Smooth muscle cell (in vitro differentiated cells): Measurements from ENCODE around the gene LDHA. TPM values are rescaled to one million over a fixed set of nuclear protein-coding genes. Genes with fewer than 3 reads are reported as not detected.

ENCODE experiments used
- DNase-seq: peaks from one replicate; lab custom pipeline; 2025; ENCODE audit not compliant: unreplicated experiment; lab: John Stamatoyannopoulos, UW
- H2AFZ ChIP-seq: fragments of 200-600 bp; sonication (generic); 2 replicates; pipeline ENCODE4 v1.6.0; 2016; ENCODE audit warnings: antibody characterized with exemption, low read depth, mild to moderate bottlenecking
- H3F3A ChIP-seq: fragments of 200-600 bp; sonication (generic); 2 replicates; pipeline ENCODE4 v1.6.0; 2017; ENCODE audit warnings: antibody characterized with exemption, low read depth
- H3K27ac ChIP-seq: fragments of 200-600 bp; sonication (generic); 2 replicates; pipeline ENCODE4 v1.5.1; 2016; ENCODE audit warnings: low read depth, mild to moderate bottlenecking
- H3K27me3 ChIP-seq: fragments of 200-600 bp; sonication (generic); 2 replicates; pipeline ENCODE4 v1.6.1; 2016; ENCODE audit warnings: low read depth, mild to moderate bottlenecking
- H3K36me3 ChIP-seq: fragments of 200-600 bp; sonication (generic); 2 replicates; pipeline ENCODE4 v1.5.1; 2016; ENCODE audit warnings: low read depth
- H3K4me1 ChIP-seq: fragments of 200-600 bp; sonication (generic); 2 replicates; pipeline ENCODE4 v1.5.1; 2016; ENCODE audit warnings: low read depth
- H3K4me2 ChIP-seq: fragments of 200-600 bp; sonication (generic); 2 replicates; pipeline ENCODE4 v1.6.0; 2016; ENCODE audit warnings: mild to moderate bottlenecking
- H3K4me3 ChIP-seq: fragments of 200-600 bp; sonication (generic); 2 replicates; pipeline ENCODE4 v1.5.1; 2016; ENCODE audit warnings: mild to moderate bottlenecking
- H3K79me2 ChIP-seq: fragments of 200-600 bp; sonication (generic); 2 replicates; pipeline ENCODE4 v1.6.0; 2016; ENCODE audit warnings: low read depth, mild to moderate bottlenecking
- H3K9ac ChIP-seq: fragments of 200-600 bp; sonication (generic); 2 replicates; pipeline ENCODE4 v1.6.0; 2016; ENCODE audit warnings: low read depth
- H3K9me3 ChIP-seq: fragments of 200-600 bp; sonication (generic); replicated peaks from 2 replicates; pipeline ENCODE4 v1.5.1; 2016; ENCODE audit warnings: low read depth
- H4K20me1 ChIP-seq: fragments of 200-600 bp; sonication (generic); 2 replicates; pipeline ENCODE4 v1.6.0; 2016; ENCODE audit warnings: low read depth
- WGBS: methylation state at CpG from one replicate; pipeline ENCODE4 v1.1.7; 2016; ENCODE audit warnings: low lambda C conversion rate; 5-methylcytosine and 5-hydroxymethylcytosine counted together
- polyA plus RNA-seq: library from polyadenylated mRNA; unstranded; fragments of >200 nt; fragmentation: Nextera tagmentation; extraction: Ambion mirVana; gene quantifications from 2 replicates; pipeline ENCODE4 v1.2.1, GENCODE V29; 2016
- total RNA-seq: library from RNA; depleted of rRNA; stranded (reverse); fragments of >200 nt; gene quantifications from 2 replicates; pipeline ENCODE4 v1.2.3, GENCODE V29; 2014
- TF ChIP-seq, protein P1 (sequence below): fragments of 200-600 bp; sonication (generic); IDR thresholded peaks from 2 replicates; pipeline ENCODE4 v1.5.1; 2017; ENCODE audit warnings: borderline replicate concordance, mild to moderate bottlenecking, antibody characterized with exemption; ENCODE audit not compliant: insufficient read depth, poor library complexity, severe bottlenecking

LDHA gene
- total and polyA plus RNA-seq, 2 experiments from 2014 or later = 1,106 to 2,158 TPM

DNA sequence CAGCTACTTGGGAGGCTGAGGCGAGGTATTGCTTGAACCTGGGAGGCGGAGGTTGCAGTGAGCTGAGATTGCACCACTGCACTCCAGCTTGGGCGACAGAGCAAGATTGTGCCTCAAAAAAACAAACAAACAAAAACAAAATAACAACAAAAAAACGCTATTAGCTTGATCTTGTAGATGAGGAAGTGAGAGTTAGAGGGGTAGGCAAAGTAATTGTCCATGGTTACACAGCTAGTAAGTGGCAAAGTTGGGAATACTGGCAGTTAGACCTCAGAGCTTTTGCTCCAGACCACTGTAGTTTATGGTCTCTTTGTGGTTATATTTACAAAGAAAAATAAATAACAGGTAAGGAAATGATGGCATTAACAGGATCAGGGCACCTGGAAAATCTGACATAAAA lies 32.9 kb downstream of the LDHA start:
- Histone ChIP-seq H3K36me3 (no peaks in the 10 kb centered on the region), H3K4me2 (no peak overlapping the region), H2AFZ (no peak overlapping the region), H3F3A (no peaks in the 10 kb centered on the region), H3K9ac (no peak overlapping the region), H3K27me3 (no peaks in the 10 kb centered on the region), H3K27ac (no peak overlapping the region), H3K79me2 (no peaks in the 10 kb centered on the region), H3K4me1 (no peaks in the 10 kb centered on the region), H3K9me3 (no peaks in the 10 kb centered on the region), H3K4me3 (no peak overlapping the region), H4K20me1 (no peaks in the 10 kb centered on the region)
- no peak for DNase-seq
- TF ChIP-seq, protein P1, sequence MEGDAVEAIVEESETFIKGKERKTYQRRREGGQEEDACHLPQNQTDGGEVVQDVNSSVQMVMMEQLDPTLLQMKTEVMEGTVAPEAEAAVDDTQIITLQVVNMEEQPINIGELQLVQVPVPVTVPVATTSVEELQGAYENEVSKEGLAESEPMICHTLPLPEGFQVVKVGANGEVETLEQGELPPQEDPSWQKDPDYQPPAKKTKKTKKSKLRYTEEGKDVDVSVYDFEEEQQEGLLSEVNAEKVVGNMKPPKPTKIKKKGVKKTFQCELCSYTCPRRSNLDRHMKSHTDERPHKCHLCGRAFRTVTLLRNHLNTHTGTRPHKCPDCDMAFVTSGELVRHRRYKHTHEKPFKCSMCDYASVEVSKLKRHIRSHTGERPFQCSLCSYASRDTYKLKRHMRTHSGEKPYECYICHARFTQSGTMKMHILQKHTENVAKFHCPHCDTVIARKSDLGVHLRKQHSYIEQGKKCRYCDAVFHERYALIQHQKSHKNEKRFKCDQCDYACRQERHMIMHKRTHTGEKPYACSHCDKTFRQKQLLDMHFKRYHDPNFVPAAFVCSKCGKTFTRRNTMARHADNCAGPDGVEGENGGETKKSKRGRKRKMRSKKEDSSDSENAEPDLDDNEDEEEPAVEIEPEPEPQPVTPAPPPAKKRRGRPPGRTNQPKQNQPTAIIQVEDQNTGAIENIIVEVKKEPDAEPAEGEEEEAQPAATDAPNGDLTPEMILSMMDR = no peak
- 84% methylated on average over 4 of the region's 4 CpGs for WGBS

- Histone ChIP-seq H3K36me3 (no peaks in the 10 kb centered on the region), H3K79me2 (no peaks in the 10 kb centered on the region), H4K20me1 (no peaks in the 10 kb centered on the region), H3K4me2 (no peak overlapping the region), H2AFZ (no peak overlapping the region), H3F3A (no peaks in the 10 kb centered on the region), H3K9me3 (no peaks in the 10 kb centered on the region), H3K4me1 (no peaks in the 10 kb centered on the region), H3K9ac (no peak overlapping the region), H3K4me3 (no peak overlapping the region), H3K27me3 (no peaks in the 10 kb centered on the region), H3K27ac (no peak overlapping the region)
- 93% methylated on average over 5 of the region's 5 CpGs for WGBS
- TF ChIP-seq, protein P1 = no peak
- no peak for DNase-seq
Observed at GRCh38 chr11:18429332-18429731, 35.0 kb downstream of the LDHA start.

GRCh38 chr11:18438691-18439090 lies 44.3 kb downstream of the LDHA start:
- no peak overlapping the region for H3K4me2 ChIP-seq
- H3K9me3 ChIP-seq = no peaks in the 10 kb centered on the region
- H3F3A ChIP-seq = no peaks in the 10 kb centered on the region
- no peak overlapping the region for H3K4me3 ChIP-seq
- H3K27ac ChIP-seq = no peak overlapping the region
- TF ChIP-seq, protein P1 = no peak
- no peak overlapping the region for H2AFZ ChIP-seq
- H4K20me1 ChIP-seq = no peaks in the 10 kb centered on the region
- 90% methylated on average over 2 of the region's 2 CpGs for WGBS
- no peaks in the 10 kb centered on the region for H3K27me3 ChIP-seq
- H3K9ac ChIP-seq = no peak overlapping the region
- H3K36me3 ChIP-seq = no peaks in the 10 kb centered on the region
- no peaks in the 10 kb centered on the region for H3K4me1 ChIP-seq
- no peaks in the 10 kb centered on the region for H3K79me2 ChIP-seq
- no peak for DNase-seq

- TF ChIP-seq, protein P1 = no peak
Observed at GRCh38 chr11:18449251-18449650, 54.9 kb downstream of the LDHA start.

More at GRCh38 chr11:18449251-18449650, 54.9 kb downstream of the LDHA start:
- Histone ChIP-seq H3F3A (no peaks in the 10 kb centered on the region), H4K20me1 (no peaks in the 10 kb centered on the region), H3K4me2 (no peak overlapping the region), H3K27me3 (no peaks in the 10 kb centered on the region), H3K4me1 (no peaks in the 10 kb centered on the region), H3K9ac (no peak overlapping the region), H2AFZ (no peak overlapping the region), H3K36me3 (no peaks in the 10 kb centered on the region), H3K27ac (no peak overlapping the region), H3K9me3 (no peaks in the 10 kb centered on the region), H3K79me2 (no peaks in the 10 kb centered on the region), H3K4me3 (no peak overlapping the region)
- no peak for DNase-seq
- WGBS = 97% methylated on average over 3 of the region's 3 CpGs
